BLaER1 treated with 17β-estradiol and CSF1 and Interleukin-3, amounts not matched to agents 10 nM and 100 nM (cell line): ENCODE results near the gene EPDR1.

Source experiments
- H3K27ac ChIP-seq, 11 experiments: shearing (Covaris generic); formaldehyde crosslinking; 2 replicates each; pipeline ENCODE4 v1.8.1; 2022
- H3K27me3 ChIP-seq, 11 experiments: shearing (Covaris generic); formaldehyde crosslinking; 2 replicates each; pipeline ENCODE4 v1.8.1; 2022
- H3K36me3 ChIP-seq, 11 experiments: shearing (Covaris generic); formaldehyde crosslinking; 2 replicates each; pipeline ENCODE4 v1.8.1; 2022
- H3K4me1 ChIP-seq, 10 experiments: shearing (Covaris generic); formaldehyde crosslinking; 2 replicates each; pipeline ENCODE4 v1.8.1; 2022
- H3K4me2 ChIP-seq, 11 experiments: shearing (Covaris generic); formaldehyde crosslinking; 2 replicates each; pipeline ENCODE4 v1.8.1; 2022
- H3K4me3 ChIP-seq, 10 experiments: shearing (Covaris generic); formaldehyde crosslinking; 2 replicates each; pipeline ENCODE4 v1.8.1; 2022
- H3K9ac ChIP-seq, 11 experiments: shearing (Covaris generic); formaldehyde crosslinking; 2 replicates each; pipeline ENCODE4 v1.8.1; 2022
- H3K9me3 ChIP-seq, 11 experiments: shearing (Covaris generic); formaldehyde crosslinking; replicated peaks in 1 of 11; 2 replicates each; pipeline ENCODE4 v1.8.1; 2022
- H4K20me1 ChIP-seq, 11 experiments: shearing (Covaris generic); formaldehyde crosslinking; 2 replicates each; pipeline ENCODE4 v1.8.1; 2022
- Cebpa-rat ChIP-seq, 11 experiments: shearing (Covaris generic); IDR thresholded peaks; 2 replicates each; pipeline ENCODE4 v1.8.1; 2022

Gene EPDR1

DNA sequence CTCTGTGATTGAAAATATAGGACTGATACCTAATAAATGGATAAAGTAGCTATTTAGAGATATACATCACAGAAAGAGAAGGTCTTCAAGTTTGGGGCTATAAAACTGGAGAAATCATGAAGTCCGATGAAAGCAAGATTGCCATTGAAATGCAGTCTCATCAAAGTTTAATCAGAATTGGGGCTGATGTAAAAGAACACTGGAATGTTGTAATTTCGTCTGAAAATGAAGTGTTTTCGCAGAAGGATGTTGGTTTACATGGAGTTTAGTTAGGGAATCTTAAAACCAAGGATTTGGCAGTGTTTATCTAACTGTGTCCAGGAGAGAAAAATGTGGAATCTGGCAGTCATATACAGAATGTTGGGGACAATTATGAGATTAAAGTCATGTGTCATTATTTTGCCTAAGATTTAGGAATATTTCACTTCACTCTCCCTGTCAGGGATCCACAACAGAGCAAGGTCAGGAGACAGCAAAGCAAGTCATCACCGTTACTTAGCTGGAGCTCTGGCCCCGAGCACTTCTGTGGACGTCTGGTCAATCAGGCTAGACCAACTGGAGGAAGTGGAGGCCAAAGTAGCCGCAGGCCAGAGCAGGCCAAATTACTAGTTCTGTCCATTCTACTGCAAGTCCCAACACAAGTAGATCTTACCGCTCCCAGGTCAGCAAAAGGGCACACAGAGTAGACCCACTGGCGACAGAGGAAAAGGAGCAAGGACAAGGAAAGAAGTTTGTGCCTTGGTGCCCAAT lies 37.0 kb downstream of the EPDR1 start:
- peaks cover 0 to 16% (median 11%) of the 10 kb centered on the region in 11 experiments; a peak in 18 of 22 replicates for H3K36me3 ChIP-seq
- H3K4me3 ChIP-seq: no peak overlapping the region
- no peak for TF ChIP-seq Cebpa-rat (IDR thresholded peaks at IDR 0.05)
- no peaks in the 10 kb centered on the region for H3K27me3 ChIP-seq
- H3K9ac ChIP-seq: no peak overlapping the region
- no peaks in the 10 kb centered on the region for H4K20me1 ChIP-seq
- peaks cover 2 to 9% (median 3%) of the 10 kb centered on the region in 10 experiments; a peak in 19 of 20 replicates for H3K4me1 ChIP-seq
- H3K9me3 ChIP-seq: peaks cover 0 to 7% (median 0%) of the 10 kb centered on the region in 11 experiments; a peak in 1 of 22 replicates
- H3K27ac ChIP-seq: no peak overlapping the region
- no peak overlapping the region for H3K4me2 ChIP-seq

DNA sequence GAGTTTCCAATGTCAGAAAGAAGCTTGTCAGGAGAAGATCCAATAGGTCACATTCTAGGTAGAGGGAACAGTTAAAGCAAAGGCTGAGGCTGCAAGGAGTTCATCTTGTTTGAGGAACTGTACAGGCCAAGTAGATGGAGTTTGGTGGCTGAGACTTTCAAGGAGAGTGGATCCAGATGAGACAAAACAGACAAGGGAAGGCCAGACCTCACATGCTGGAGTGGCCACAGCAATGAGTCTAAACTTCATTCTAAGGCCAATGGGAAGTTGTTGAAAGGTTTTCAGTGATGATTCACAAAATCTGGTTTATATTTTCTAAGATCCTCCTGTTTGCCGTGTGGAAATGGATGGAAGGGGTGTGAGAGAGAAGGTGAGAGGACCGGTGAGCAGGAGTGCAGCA lies 40.0 kb downstream of the EPDR1 start:
- H3K4me1 ChIP-seq: peaks cover 0 to 5% (median 0%) of the 10 kb centered on the region in 10 experiments; a peak in 1 of 20 replicates
- no peak for TF ChIP-seq Cebpa-rat (IDR thresholded peaks at IDR 0.05)
- H3K36me3 ChIP-seq: no peaks in the 10 kb centered on the region
- no peak overlapping the region for H3K4me2 ChIP-seq
- H4K20me1 ChIP-seq: no peaks in the 10 kb centered on the region
- no peak overlapping the region for H3K27ac ChIP-seq
- H3K4me3 ChIP-seq: no peak overlapping the region
- H3K27me3 ChIP-seq: no peaks in the 10 kb centered on the region
- H3K9me3 ChIP-seq: no peaks in the 10 kb centered on the region
- no peak overlapping the region for H3K9ac ChIP-seq

DNA sequence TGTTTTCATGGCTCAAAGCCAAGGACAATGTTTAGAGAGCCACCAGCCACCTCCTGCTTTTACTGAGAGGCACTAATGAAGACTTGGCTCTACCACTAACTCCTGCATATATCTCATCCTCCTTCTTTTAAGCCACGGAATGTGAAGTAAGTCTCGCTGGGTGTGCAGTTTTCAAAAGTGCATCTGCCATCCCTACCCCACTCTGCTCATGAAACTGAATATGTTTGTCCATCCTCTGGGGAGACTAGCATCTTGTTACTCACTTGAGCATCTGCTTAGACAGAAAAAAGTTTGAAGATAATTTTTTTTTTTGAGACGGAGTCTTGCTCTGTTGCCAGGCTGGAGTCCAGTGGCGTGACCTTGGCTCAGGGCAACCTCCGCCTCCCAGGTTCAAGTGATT lies 40.8 kb downstream of the EPDR1 start:
- Histone ChIP-seq H3K4me1 (peaks cover 0 to 3% (median 0%) of the 10 kb centered on the region in 10 experiments; a peak in 1 of 20 replicates), H3K36me3 (no peaks in the 10 kb centered on the region), H3K4me3 (no peak overlapping the region), H3K9me3 (no peaks in the 10 kb centered on the region), H3K4me2 (no peak overlapping the region), H3K27ac (no peak overlapping the region), H4K20me1 (no peaks in the 10 kb centered on the region), H3K9ac (no peak overlapping the region), H3K27me3 (no peaks in the 10 kb centered on the region)
- TF ChIP-seq Cebpa-rat (IDR thresholded peaks at IDR 0.05): no peak

DNA sequence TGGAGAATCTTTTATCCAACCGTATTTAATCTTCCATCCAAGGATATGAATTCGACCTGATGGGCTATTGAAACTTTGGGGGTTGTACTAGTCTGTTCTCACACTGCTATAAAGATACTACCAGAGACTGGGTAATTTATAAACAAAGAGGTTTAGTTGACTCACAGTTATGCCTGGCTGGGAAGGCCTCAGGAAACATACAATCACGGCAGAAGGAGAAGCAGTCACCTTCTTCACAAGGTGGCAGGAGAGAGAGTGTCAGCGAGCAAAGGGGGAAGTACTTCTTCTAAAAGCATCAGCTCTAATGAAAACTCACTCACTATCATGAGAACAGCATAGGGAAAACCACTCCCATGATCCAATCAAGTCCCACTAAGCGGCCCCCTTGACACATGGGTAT lies 43.8 kb downstream of the EPDR1 start:
- no peaks in the 10 kb centered on the region for H3K4me1 ChIP-seq
- H3K36me3 ChIP-seq: 0 out of 22 replicates have a peak, but pooled peaks cover 0 to 5% (median 0%) of the 10 kb centered on the region in 11 experiments
- H3K27ac ChIP-seq: no peak overlapping the region
- H4K20me1 ChIP-seq: no peaks in the 10 kb centered on the region
- no peak overlapping the region for H3K4me3 ChIP-seq
- no peaks in the 10 kb centered on the region for H3K9me3 ChIP-seq
- no peak for TF ChIP-seq Cebpa-rat (IDR thresholded peaks at IDR 0.05)
- no peak overlapping the region for H3K4me2 ChIP-seq
- no peaks in the 10 kb centered on the region for H3K27me3 ChIP-seq
- H3K9ac ChIP-seq: no peak overlapping the region

DNA sequence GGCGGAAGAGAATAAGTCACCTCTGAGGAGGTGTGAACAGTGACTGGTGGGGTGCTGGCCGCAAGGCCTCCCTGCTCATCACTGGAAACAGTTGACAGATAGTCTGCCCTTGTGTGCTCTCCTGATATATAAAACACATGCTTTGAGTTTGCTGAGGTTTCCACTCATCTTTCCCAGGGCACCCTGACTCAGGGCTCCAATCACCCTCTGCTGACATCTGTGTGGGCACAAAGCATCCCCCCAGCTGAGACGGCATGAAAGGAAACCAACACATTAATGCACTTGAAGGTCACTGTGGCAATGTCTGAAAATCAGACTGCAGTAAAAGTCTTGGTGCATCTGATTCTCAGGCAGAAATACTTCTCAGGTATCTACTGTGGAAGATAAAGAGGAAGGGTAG lies 49.8 kb downstream of the EPDR1 start:
- H3K9ac ChIP-seq: no peak overlapping the region
- no peaks in the 10 kb centered on the region for H4K20me1 ChIP-seq
- H3K27me3 ChIP-seq: no peaks in the 10 kb centered on the region
- 0 out of 22 replicates have a peak, but pooled peaks cover 0 to 5% (median 0%) of the 10 kb centered on the region in 11 experiments for H3K36me3 ChIP-seq
- TF ChIP-seq Cebpa-rat (IDR thresholded peaks at IDR 0.05): no peak
- no peaks in the 10 kb centered on the region for H3K9me3 ChIP-seq
- H3K4me2 ChIP-seq: no peak overlapping the region
- no peak overlapping the region for H3K4me3 ChIP-seq
- H3K27ac ChIP-seq: no peak overlapping the region
- no peaks in the 10 kb centered on the region for H3K4me1 ChIP-seq

DNA sequence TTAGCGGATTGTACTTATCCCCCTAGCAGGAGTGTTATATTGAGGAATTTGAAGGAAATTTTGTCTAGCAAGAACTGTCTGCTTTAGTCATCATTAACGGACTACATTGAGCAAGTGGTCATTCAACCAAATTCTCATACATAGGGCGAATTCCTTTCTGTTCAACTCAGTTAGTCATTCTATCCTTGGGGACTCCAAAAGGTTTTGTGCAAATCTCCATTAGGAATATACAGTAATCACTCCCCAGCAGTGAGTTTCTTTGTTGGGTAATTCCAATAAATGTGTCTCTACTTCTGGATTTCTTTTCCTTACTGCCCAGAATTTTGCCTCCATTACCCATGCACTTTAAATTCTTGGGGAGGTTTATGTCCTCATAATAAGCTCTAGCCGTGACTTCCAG lies 51.1 kb downstream of the EPDR1 start:
- H3K4me1 ChIP-seq: no peaks in the 10 kb centered on the region
- H3K9me3 ChIP-seq: no peaks in the 10 kb centered on the region
- 0 out of 22 replicates have a peak, but pooled peaks cover 0 to 4% (median 0%) of the 10 kb centered on the region in 11 experiments for H3K36me3 ChIP-seq
- H3K9ac ChIP-seq: no peak overlapping the region
- H3K27ac ChIP-seq: no peak overlapping the region
- TF ChIP-seq Cebpa-rat (IDR thresholded peaks at IDR 0.05): no peak
- no peak overlapping the region for H3K4me3 ChIP-seq
- no peak overlapping the region for H3K4me2 ChIP-seq
- H4K20me1 ChIP-seq: no peaks in the 10 kb centered on the region
- H3K27me3 ChIP-seq: no peaks in the 10 kb centered on the region

DNA sequence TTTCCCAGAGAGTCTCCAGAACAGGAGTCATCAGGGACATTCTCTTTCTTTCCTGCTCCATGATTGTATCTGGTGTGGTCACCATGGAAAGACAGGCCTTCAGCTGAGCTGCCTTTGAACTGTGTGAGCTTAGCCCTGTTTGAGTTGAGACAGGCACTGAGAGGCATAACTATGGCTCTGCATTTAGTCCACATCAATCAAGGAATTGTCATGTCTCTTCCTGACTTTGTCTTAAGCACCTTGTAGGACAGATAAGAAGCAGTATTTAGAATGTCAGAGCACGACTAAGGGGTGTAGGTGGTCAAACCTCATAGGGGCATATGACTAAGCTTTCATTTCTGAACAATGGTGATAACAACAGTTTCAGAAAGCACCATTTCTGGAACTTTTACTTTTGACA lies 53.5 kb downstream of the EPDR1 start:
- no peak overlapping the region for H3K4me2 ChIP-seq
- H3K27ac ChIP-seq: no peak overlapping the region
- no peaks in the 10 kb centered on the region for H3K4me1 ChIP-seq
- H3K4me3 ChIP-seq: no peak overlapping the region
- H3K36me3 ChIP-seq: no peaks in the 10 kb centered on the region
- no peak for TF ChIP-seq Cebpa-rat (IDR thresholded peaks at IDR 0.05)
- no peaks in the 10 kb centered on the region for H3K9me3 ChIP-seq
- H4K20me1 ChIP-seq: no peaks in the 10 kb centered on the region
- H3K9ac ChIP-seq: no peak overlapping the region
- H3K27me3 ChIP-seq: no peaks in the 10 kb centered on the region

DNA sequence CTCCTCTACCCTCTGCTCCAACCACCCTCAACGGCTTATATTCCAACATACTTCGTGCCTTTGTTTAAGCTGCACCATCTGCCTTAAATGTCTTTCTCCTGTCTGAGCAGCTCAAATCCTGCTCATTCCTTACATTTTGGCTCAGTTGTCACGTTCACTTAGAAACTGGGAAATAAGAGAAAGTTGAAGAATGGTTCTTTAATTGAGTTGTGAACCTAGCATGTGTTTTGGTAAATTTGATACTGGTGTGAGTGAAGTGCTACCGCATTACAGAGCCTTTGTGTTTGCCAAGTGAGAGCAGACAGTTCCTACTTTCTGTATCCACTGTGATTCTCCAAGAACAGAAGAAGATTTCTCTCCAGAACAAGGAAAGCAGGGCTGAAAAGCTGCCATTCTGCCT lies 54.3 kb downstream of the EPDR1 start:
- no peaks in the 10 kb centered on the region for H3K4me1 ChIP-seq
- H3K27me3 ChIP-seq: no peaks in the 10 kb centered on the region
- H3K4me3 ChIP-seq: no peak overlapping the region
- no peak overlapping the region for H3K9ac ChIP-seq
- no peak overlapping the region for H3K27ac ChIP-seq
- TF ChIP-seq Cebpa-rat (IDR thresholded peaks at IDR 0.05): no peak
- no peaks in the 10 kb centered on the region for H3K9me3 ChIP-seq
- H3K36me3 ChIP-seq: no peaks in the 10 kb centered on the region
- H3K4me2 ChIP-seq: no peak overlapping the region
- no peaks in the 10 kb centered on the region for H4K20me1 ChIP-seq

DNA sequence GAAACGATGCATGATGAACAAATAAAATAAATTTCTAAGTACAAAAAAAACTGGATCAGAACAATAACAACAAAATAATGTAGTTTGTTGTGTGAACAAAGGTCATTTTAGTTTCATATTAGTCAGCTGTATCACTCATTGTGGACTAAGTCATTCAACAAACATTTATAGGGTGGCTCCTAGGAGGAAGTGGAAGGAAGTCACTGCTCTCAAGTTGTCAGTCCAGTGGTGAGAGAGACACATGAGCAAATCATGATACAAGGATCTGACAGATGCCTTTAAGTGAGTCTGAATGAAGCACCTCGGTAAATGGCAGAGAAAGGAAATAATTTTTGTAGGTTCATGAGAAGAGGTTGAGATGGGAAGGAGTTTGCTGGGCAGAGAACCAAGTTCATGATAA lies 56.8 kb downstream of the EPDR1 start:
- Histone ChIP-seq H3K9ac (no peak overlapping the region), H3K36me3 (no peaks in the 10 kb centered on the region), H3K4me3 (no peak overlapping the region), H4K20me1 (no peaks in the 10 kb centered on the region), H3K4me2 (no peak overlapping the region), H3K9me3 (no peaks in the 10 kb centered on the region), H3K27me3 (no peaks in the 10 kb centered on the region), H3K4me1 (no peaks in the 10 kb centered on the region), H3K27ac (no peak overlapping the region)
- no peak for TF ChIP-seq Cebpa-rat (IDR thresholded peaks at IDR 0.05)

DNA sequence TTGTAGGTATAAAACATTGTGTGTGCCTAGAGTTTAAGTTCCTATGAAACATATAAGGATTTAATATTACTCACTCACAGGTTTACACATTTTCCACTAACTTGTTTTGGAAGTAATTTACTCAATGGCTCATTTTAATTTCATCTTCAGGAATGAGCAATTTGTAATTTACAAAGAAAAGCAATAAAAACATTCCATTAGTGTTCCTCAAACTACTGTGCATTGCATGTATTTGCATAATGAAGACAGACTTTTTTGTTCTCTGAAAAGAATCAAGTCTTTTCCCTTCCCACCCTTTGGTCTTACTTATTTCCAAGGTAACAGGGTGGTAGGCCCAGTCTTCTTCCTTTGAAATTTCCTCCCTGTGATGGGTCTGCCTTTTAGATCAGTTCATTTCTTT lies 61.2 kb downstream of the EPDR1 start:
- H3K4me1 ChIP-seq: 0 out of 20 replicates have a peak, but pooled peaks cover 0 to under 1% (median 0%) of the 10 kb centered on the region in 10 experiments
- no peak overlapping the region for H3K27ac ChIP-seq
- H3K27me3 ChIP-seq: no peaks in the 10 kb centered on the region
- no peaks in the 10 kb centered on the region for H3K9me3 ChIP-seq
- H4K20me1 ChIP-seq: no peaks in the 10 kb centered on the region
- H3K4me2 ChIP-seq: no peak overlapping the region
- H3K9ac ChIP-seq: no peak overlapping the region
- TF ChIP-seq Cebpa-rat (IDR thresholded peaks at IDR 0.05): no peak
- H3K36me3 ChIP-seq: no peaks in the 10 kb centered on the region
- H3K4me3 ChIP-seq: no peak overlapping the region
